GM12878 (cell line): ENCODE results near the gene APCDD1L.

Experiments used
- FOXM1 ChIP-seq: IDR thresholded peaks from 2 replicates; pipeline ENCODE4 v1.6.1; 2012; ENCODE audit warnings: low read depth, mild to moderate bottlenecking, inconsistent platforms, low read length, moderate library complexity
- IKZF2 ChIP-seq, 2 experiments: fragments of 450-650 bp; IDR thresholded peaks; 2 replicates each; pipeline ENCODE4 v1.6.1; 2017; ENCODE audit warnings: mild to moderate bottlenecking in 2 of 2, moderate library complexity in 2 of 2
- NFYB ChIP-seq: IDR thresholded peaks from 2 replicates; pipeline ENCODE4 v1.6.1; 2011; ENCODE audit warnings: low read depth, mild to moderate bottlenecking, low read length, improper control_type of control experiment, moderate library complexity; ENCODE audit not compliant: insufficient read depth
- SRF ChIP-seq, 2 experiments: IDR thresholded peaks; 2 replicates each; pipeline ENCODE4 v1.6.1; 2011; ENCODE audit warnings: low read depth in 2 of 2, low read length in 2 of 2, mild to moderate bottlenecking in 1 of 2, moderate library complexity in 1 of 2
- YY1 ChIP-seq: IDR thresholded peaks from 2 replicates; pipeline ENCODE4 v1.6.1; 2011; ENCODE audit warnings: low read depth, mild to moderate bottlenecking, low read length
- TF ChIP-seq, protein P1 (sequence below): IDR thresholded peaks from 2 replicates; pipeline ENCODE4 v1.6.1; 2012; ENCODE audit warnings: low read depth, low read length, improper control_type of control experiment
- TF ChIP-seq, protein P2 (sequence below): IDR thresholded peaks from 2 replicates; pipeline ENCODE4 v1.6.1; 2012; ENCODE audit warnings: mild to moderate bottlenecking, low read depth, low read length
- TF ChIP-seq, protein P3 (sequence below), 3 experiments: IDR thresholded peaks in 2 of 3; conservative IDR thresholded peaks in 1 of 3; 2 replicates each; pipeline ENCODE4 v1.5.1; 2011; ENCODE audit warnings: low read depth in 3 of 3, low read length in 3 of 3, mild to moderate bottlenecking in 3 of 3, control low read depth in 2 of 3, moderate library complexity in 2 of 3, inconsistent platforms in 1 of 3, mixed read lengths in 1 of 3; ENCODE audit not compliant: control insufficient read depth in 2 of 3, insufficient read depth in 1 of 3; ENCODE audit errors: extremely low read depth in 1 of 3
- TF ChIP-seq, protein P4 (sequence below): fragments of 150-350 bp; IDR thresholded peaks from 2 replicates; pipeline ENCODE4 v1.6.1; 2016; ENCODE audit warnings: low read depth, low read length
- TF ChIP-seq, protein P5 (sequence below): fragments of 450-650 bp; IDR thresholded peaks from 2 replicates; pipeline ENCODE4 v1.6.1; 2017; ENCODE audit warnings: mild to moderate bottlenecking

DNA sequence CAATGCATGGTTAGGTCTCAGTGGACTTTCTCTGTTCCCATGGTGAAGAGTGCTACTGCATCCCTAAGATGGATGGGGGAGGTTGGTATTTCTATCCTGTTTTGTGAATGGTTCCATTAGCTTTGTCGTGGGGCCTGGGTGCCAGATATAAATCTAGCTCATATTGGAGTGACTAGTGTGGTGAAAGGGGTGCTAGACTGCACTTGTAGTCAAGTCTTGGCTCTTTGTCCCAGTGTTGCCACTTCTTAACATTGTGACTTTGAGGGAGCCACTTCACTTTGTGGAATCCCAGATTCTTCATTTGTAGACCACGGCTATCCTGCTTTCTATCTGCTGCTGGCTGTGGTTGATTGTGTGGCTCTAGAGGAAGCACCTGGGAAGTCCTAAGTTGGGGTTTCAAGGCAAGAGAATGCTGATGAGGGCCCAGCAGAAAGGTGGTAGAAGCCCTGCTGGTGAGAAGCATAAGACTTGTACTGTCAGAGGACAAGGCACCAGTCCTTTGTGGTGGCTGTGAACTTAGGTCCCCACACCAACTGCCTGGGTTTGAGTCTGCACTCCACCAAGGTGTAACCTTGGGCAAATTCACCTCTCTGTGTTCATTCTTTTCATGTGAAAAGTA is 82.1 kb downstream of the APCDD1L start:
- TF ChIP-seq, protein P1, sequence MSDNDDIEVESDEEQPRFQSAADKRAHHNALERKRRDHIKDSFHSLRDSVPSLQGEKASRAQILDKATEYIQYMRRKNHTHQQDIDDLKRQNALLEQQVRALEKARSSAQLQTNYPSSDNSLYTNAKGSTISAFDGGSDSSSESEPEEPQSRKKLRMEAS = no peak
- TF ChIP-seq NFYB = no peak
- TF ChIP-seq YY1 = no peak
- TF ChIP-seq, protein P2, sequence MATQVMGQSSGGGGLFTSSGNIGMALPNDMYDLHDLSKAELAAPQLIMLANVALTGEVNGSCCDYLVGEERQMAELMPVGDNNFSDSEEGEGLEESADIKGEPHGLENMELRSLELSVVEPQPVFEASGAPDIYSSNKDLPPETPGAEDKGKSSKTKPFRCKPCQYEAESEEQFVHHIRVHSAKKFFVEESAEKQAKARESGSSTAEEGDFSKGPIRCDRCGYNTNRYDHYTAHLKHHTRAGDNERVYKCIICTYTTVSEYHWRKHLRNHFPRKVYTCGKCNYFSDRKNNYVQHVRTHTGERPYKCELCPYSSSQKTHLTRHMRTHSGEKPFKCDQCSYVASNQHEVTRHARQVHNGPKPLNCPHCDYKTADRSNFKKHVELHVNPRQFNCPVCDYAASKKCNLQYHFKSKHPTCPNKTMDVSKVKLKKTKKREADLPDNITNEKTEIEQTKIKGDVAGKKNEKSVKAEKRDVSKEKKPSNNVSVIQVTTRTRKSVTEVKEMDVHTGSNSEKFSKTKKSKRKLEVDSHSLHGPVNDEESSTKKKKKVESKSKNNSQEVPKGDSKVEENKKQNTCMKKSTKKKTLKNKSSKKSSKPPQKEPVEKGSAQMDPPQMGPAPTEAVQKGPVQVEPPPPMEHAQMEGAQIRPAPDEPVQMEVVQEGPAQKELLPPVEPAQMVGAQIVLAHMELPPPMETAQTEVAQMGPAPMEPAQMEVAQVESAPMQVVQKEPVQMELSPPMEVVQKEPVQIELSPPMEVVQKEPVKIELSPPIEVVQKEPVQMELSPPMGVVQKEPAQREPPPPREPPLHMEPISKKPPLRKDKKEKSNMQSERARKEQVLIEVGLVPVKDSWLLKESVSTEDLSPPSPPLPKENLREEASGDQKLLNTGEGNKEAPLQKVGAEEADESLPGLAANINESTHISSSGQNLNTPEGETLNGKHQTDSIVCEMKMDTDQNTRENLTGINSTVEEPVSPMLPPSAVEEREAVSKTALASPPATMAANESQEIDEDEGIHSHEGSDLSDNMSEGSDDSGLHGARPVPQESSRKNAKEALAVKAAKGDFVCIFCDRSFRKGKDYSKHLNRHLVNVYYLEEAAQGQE = no peak
- no peak for TF ChIP-seq FOXM1
- TF ChIP-seq SRF (IDR thresholded peaks at IDR 0.05; ENCODE audit: low read depth in 2 of 2, low read length in 2 of 2) = no peak
- TF ChIP-seq, protein P3, sequence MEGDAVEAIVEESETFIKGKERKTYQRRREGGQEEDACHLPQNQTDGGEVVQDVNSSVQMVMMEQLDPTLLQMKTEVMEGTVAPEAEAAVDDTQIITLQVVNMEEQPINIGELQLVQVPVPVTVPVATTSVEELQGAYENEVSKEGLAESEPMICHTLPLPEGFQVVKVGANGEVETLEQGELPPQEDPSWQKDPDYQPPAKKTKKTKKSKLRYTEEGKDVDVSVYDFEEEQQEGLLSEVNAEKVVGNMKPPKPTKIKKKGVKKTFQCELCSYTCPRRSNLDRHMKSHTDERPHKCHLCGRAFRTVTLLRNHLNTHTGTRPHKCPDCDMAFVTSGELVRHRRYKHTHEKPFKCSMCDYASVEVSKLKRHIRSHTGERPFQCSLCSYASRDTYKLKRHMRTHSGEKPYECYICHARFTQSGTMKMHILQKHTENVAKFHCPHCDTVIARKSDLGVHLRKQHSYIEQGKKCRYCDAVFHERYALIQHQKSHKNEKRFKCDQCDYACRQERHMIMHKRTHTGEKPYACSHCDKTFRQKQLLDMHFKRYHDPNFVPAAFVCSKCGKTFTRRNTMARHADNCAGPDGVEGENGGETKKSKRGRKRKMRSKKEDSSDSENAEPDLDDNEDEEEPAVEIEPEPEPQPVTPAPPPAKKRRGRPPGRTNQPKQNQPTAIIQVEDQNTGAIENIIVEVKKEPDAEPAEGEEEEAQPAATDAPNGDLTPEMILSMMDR (IDR thresholded peaks at IDR 0.05 in 2 of 3, conservative IDR thresholded peaks at IDR 0.05 in 1 of 3; ENCODE audit: control insufficient read depth in 2 of 3, extremely low read depth in 1 of 3, insufficient read depth in 1 of 3, low read depth in 3 of 3, low read length in 3 of 3) = no peak
- TF ChIP-seq, protein P4, sequence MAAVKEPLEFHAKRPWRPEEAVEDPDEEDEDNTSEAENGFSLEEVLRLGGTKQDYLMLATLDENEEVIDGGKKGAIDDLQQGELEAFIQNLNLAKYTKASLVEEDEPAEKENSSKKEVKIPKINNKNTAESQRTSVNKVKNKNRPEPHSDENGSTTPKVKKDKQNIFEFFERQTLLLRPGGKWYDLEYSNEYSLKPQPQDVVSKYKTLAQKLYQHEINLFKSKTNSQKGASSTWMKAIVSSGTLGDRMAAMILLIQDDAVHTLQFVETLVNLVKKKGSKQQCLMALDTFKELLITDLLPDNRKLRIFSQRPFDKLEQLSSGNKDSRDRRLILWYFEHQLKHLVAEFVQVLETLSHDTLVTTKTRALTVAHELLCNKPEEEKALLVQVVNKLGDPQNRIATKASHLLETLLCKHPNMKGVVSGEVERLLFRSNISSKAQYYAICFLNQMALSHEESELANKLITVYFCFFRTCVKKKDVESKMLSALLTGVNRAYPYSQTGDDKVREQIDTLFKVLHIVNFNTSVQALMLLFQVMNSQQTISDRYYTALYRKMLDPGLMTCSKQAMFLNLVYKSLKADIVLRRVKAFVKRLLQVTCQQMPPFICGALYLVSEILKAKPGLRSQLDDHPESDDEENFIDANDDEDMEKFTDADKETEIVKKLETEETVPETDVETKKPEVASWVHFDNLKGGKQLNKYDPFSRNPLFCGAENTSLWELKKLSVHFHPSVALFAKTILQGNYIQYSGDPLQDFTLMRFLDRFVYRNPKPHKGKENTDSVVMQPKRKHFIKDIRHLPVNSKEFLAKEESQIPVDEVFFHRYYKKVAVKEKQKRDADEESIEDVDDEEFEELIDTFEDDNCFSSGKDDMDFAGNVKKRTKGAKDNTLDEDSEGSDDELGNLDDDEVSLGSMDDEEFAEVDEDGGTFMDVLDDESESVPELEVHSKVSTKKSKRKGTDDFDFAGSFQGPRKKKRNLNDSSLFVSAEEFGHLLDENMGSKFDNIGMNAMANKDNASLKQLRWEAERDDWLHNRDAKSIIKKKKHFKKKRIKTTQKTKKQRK = no peak
- TF ChIP-seq IKZF2 (IDR thresholded peaks at IDR 0.05) = no peak
- TF ChIP-seq, protein P5, sequence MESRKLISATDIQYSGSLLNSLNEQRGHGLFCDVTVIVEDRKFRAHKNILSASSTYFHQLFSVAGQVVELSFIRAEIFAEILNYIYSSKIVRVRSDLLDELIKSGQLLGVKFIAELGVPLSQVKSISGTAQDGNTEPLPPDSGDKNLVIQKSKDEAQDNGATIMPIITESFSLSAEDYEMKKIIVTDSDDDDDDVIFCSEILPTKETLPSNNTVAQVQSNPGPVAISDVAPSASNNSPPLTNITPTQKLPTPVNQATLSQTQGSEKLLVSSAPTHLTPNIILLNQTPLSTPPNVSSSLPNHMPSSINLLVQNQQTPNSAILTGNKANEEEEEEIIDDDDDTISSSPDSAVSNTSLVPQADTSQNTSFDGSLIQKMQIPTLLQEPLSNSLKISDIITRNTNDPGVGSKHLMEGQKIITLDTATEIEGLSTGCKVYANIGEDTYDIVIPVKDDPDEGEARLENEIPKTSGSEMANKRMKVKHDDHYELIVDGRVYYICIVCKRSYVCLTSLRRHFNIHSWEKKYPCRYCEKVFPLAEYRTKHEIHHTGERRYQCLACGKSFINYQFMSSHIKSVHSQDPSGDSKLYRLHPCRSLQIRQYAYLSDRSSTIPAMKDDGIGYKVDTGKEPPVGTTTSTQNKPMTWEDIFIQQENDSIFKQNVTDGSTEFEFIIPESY = no peak
